ENCODE measurements around the gene BARX2. TPM values are rescaled to one million over a fixed set of nuclear protein-coding genes. Genes with fewer than 3 reads are reported as not detected.
A peak's percentile ranks its signal among the peaks of the same experiment; 100 is the strongest.

BARX2 gene
- total RNA-seq, 1 donor from 2014 or later = not detected

DNA sequence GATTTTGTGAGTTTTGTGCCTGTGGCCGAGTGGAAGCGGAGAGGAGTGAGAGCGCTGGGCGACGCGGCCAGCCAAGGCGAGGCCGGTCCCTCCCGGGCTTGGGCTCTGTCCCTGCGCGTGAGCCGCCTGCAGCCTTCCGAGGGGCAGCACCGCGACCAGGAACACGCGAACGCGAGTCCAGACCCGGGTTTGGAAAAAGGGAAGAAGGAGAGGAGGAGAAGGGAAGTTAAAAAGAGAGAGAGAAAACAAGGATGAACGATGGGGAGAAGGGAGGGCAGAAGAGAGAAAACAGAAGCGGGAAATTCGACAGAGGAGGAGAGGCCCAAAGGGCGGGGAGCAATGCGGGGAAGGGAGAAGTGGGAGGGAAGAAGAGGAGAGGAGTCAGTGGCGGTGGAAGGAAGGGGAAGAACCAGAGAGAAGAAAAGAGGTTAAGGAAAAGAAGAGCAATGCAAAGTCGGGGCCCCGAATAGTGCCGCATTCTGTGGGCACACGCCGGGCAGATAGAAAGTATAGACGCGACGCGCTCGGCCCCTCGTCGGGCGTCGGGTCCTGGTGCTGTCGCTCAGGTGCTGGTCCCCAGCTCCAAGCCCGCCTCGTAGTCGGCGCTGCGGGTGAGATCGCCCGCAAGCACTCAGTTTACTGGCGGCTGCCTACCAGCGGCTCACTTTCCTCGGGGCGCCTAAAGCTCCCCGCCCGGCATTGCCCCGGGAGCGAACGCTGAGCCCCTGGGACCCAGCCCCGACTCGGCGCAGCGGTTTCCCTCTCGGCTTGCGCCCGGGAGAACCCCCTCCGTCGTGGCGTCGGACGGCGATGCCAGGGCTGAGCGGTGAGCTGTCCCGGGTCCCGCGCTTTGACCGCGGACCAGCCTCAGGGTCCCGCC is 2.8 kb upstream of the BARX2 start:
- no peak for DNase-seq
- intact Hi-C loops (cut with micrococcal nuclease) = no loop called here

DNA sequence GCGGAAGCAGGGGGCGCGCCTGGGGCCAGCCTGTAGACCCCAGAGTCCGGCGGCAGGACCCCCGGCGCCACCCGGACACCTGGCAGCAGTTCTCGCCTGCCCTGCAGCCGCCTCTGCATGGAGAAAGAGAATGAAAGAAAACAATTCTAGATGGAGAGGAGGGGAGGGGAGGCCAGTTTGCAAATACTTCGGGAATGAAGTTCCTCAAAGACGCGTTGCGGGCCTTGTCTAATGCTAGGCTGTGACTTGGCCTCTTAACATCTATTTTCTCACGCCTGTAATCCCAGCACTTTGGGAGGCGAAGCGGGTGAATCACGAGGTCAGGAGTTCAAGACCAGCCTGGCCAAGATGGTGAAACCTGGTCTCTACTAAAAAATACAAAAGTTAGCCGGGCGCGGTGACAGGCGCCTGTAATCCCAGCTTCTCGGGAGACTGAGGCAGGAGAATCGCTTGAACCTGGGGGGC is 2.1 kb upstream of the BARX2 start:
- DNase-seq (no peak), ATAC-seq (no peak)
- intact Hi-C loops (cut with micrococcal nuclease) = no loop called here

More for the DNA sequence above, 2.8 kb upstream of the BARX2 start:
- no peak for ATAC-seq

DNA sequence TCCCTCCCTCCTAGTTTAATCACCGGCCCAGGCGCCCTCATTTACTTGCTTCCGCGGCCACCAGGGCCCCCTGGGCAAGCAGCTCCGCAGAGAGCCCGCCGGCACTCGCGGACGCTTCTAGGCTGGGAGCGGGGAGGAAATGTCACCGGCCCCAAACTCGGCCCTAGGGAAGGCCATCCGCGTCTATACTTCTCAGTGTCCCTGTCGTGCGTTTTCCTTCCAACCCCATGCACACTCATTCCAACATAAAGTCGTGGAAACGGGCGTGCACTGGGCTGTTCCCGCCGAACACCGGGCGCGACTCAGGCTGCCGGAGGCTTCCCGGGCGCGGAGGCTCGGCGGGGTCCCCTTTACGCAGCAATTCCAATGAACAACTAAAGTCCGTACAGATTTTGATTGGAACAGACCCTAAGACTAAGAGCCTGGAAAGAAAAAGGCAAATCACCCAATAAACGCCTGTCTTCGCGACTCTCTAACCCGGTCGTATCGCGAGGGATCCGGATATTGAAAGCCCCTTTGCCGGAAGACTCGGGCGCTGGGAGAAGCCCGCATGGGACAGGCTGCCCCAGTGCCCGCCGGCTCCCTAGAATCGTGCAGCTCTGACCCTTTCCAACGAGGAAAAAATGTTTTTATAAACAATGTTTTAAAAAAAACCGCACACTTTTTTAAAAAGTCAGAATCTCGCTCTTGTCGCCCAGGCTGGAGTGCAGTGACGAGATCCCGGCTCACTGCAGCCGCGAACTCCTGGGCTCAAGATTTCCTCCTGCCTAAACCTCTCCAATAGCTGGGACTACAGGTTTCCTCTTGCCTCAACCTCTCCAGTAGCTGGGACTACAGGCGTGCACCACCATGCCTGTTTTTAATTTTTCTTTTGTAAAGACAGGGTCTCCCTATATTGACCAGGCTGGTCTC is 1.3 kb upstream of the BARX2 start:
- ATAC-seq (no peak), DNase-seq (no peak)
- intact Hi-C loops (cut with micrococcal nuclease) = no loop called here

DNA sequence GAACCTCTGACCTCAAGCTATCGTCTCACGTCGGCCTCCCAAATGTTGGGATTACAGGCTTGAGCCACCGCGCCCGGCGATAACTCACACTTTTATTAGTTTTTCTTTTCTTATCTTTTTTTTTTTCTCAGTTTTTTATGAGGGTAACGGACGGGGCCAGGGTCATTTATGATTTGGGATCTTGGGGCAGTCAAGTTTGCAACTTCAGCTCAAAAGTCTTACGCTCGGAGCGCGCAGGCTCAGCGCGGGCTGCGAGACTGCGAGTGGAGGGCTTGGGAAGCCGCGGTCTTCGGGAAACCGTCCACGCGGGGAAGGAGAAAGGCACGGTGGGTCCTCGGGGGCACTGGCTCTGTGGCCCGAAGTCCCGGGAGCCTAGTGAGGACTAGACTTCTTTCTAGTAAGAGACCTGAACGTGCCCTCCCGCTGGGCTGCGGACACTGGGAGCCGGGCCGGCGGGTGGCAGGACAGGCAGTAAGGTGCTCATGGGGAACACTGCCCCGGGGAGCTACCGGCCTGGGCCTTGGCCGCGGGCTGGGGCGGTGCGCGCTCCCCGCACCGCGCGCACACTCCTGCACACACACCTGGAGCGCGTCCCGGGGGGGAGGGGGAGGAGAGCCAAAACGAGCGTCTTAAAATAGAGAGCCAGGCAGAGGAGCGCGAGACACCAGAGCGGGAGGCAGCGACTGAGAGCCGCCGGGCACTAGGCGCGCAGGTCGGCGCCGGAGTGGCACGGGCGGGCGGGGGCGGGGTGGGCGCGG is 476 bp upstream of the BARX2 start:
- DNase-seq (peak; percentile 30), ATAC-seq (peak; percentile 35)
- intact Hi-C loops (cut with micrococcal nuclease) = no loop called here

DNA sequence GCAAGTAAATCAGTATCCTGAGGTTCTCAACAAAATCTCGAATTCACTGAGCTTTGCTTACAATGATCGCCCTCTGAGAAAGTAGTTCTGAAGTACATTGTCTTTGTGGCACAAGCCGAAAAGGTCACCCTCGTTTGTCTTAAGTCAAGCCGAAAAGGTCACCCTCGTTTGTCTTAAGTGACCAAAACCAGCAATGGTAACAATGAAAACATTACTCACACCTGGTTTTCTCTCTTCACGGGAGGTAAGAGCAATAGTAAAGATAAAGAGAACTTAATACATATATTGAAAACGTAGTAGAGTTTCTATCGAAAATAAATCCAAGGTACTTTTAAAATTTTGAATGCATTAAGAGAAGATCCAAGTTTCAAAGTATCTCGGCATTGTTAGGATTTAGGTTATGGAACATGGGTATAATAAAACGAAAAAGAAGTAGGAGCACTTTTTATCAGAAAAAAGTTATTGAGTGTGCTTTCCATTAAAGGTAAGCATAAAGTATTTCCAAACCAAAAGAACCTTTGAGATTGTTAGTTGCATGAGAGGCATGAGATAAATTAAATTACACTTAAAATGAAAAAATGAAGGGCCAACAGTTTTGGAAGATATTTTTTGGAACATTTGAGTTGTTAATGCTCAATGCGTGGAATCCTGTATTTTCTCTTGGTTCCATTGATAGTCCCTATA is 1.2 kb downstream of the BARX2 start:
- ATAC-seq = no peak
- intact Hi-C loops (cut with micrococcal nuclease) = no loop called here
- no peak for DNase-seq

DNA sequence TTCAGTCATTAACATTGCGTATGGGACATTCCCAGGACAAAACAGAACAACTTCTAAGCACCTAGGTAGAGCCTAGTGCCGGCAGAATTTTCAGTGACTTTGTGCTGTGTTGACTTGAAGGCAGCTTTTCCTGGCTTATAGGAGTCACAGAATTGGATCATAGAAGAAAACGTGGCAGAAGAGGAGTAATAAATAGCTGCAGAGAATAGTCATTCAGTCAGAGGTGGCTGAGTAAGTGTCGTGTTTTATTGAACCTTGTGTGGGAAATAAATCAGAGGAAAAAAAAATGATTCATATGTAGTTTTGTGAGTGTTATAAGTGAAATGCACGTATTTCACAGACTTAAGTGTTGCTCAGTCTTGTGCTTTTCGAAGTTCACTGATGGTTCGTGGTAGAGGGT is 2.1 kb downstream of the BARX2 start:
- DNase-seq (no peak), ATAC-seq (no peak)
- intact Hi-C loops (cut with micrococcal nuclease) = no loop called here

DNA sequence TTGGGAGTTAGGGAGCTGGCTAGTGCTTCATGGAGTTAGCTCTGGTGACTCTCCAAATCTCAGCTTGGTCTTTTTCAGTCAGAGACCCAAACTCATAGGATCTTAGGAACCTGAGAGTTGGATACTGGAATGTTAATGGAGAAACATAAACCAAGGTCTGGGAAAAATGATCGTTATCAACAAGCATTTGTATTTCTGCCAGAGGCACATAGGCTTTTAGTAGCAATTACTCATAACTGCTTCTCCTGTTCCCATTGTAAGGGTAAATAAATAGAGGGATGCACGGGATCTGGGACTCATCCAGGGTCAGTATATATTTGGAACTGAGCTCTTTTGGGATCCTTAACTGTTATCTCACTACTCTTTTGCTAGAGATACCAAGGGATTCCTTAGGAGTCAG is 4.8 kb downstream of the BARX2 start:
- intact Hi-C loops (cut with micrococcal nuclease) = no loop called here
- ATAC-seq (no peak), DNase-seq (no peak)

DNA sequence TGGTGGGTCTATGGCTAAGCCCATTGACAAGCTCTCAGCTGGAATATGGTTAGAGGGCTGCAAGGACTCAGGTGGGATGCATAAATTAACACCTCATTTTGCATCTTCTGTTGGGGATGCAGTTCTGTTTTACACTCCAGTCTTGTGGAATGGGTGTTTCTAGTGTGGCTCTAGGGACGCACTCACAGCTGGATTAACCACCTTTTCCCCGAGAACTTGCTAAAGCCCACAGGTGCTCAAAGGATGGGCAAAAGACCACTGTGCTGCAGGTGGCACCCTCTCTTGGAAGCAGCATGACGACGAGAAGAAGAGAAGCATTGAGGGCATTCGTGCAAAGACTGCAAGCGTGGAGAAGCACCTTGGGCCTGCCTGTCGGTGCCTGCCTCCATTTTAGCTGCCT is 6.9 kb downstream of the BARX2 start:
- intact Hi-C loops (cut with micrococcal nuclease) = no loop called here
- no peak for DNase-seq
- ATAC-seq = no peak

DNA sequence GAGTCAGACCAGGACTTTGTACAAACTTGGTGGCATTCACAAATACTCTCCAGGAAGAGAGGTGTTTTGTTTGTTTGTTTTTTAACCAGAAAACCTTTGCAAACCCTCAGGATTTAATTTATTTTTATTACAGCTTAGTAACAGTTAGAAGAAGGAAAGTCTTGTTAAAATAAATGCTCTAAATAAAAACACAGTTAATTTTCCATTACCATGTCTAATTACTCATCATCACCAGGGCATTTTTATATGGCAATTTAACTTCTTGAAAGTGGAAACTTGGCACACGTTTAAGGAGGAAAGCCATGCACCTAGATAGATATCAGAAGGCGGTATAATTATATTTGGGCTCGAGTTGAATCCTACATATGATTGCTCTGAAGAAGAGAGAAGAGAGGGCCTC is 7.4 kb downstream of the BARX2 start:
- no peak for ATAC-seq
- intact Hi-C loops (cut with micrococcal nuclease) = no loop called here
- no peak for DNase-seq

DNA sequence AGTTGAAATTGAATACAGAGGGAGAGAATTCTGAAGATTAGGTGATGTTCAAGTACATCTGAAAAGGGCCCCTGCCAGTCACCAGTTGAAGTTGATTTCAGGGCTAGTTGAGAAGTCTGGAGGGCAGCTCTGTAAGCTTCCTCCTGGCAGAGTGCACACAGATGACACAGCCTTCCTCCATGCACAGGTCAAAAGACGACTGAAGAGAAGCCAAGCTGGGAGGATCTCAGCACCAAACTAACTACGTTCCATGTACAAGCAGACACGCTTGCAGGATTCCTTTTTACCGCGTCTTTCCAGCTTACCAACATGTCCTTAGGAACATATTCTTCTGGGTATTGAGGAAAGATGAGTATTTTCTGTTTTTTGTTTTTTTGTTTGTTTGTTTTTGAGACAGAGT is 7.9 kb downstream of the BARX2 start:
- intact Hi-C loops (cut with micrococcal nuclease) = no loop called here
- ATAC-seq (no peak), DNase-seq (no peak)

DNA sequence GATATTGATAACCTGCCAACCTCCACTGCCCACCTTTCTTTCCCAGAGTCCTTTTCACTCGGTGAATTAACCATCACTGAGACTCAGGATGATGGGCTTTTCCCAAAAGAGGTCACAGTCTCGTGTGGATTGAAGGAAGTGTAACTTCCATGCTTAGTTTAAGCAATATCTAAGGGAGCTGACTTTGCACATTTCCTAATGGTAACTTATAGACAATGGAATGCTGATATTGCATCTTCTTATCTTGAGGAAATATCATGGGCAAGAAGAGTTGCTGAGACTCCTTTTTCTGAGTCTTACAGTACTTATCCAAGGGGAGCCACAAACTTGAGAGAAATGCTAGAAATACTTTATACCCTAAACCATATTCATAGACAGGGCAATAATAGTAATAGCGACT is 8.8 kb downstream of the BARX2 start:
- ATAC-seq = no peak
- intact Hi-C loops (cut with micrococcal nuclease) = no loop called here
- no peak for DNase-seq

DNA sequence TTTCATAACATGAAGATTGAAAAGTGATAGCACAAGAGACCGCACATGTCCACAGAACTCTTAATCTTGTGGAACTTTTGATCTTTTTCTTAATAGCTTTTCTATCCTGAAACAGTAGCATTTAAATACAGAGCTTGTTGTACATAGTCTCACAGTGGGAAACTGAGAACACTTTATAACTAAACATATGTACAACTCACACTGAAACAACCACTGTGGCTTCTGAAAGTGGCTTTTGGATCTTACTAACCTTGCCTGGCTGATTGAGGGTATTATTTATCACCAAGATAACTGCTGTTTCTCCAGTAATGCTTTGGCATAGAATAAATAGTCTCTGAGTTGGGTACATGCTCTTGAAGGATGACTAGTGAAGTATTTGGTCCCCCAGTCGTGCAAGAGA is 10.2 kb downstream of the BARX2 start:
- intact Hi-C loops (cut with micrococcal nuclease) = no loop called here
- ATAC-seq (no peak), DNase-seq (no peak)

DNA sequence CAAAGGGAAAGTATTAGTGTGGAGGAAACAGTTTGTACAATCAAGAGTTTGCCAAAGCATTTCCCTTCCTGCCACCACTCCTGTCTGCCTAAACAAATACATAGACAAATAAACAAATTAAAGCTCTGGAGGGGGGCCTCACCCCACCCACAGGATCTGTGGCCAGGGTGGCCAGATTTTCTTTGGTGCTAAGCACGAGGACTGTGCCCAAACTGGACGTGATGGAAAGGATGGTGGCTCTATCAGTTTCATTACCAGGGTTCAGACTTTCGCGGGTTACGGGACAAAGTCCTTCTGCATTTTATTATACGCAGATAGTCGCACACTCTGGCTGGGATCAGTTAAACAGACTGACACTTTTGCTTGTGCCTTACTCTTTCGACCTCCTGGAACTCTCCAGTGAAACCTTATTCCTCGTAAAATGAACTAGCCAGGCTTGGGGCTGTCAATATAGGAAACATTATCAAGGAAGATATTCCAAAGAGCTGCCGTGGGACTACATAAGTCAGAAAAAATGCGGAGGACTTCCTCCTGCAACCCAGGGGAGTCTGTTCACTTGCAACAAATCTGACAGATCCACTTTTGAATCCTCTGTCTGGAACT is 11.2 kb downstream of the BARX2 start:
- intact Hi-C loops (cut with micrococcal nuclease) = no loop called here
- no peak for ATAC-seq

DNA sequence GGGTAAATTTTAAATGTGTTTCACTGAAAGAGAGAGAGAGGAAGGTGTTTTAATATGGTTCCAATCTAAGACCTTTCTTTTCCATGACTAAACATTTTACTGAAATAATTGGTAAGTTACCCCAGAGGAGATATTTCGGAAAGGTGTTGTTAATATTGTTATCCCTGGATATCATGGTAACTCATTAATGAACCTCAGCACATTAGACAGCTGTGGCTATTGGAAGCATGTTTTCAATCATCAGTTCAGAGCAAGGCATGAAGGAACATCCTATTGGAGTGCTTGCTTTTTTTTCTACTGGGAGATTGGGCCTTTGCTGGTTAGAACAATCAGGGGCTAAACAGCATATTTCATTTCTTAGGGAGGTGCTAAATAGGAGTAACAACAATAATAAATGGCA is 11.8 kb downstream of the BARX2 start:
- ATAC-seq (no peak), DNase-seq (no peak)
- intact Hi-C loops (cut with micrococcal nuclease) = no loop called here

More for the DNA sequence above, 11.2 kb downstream of the BARX2 start:
- no peak for DNase-seq

DNA sequence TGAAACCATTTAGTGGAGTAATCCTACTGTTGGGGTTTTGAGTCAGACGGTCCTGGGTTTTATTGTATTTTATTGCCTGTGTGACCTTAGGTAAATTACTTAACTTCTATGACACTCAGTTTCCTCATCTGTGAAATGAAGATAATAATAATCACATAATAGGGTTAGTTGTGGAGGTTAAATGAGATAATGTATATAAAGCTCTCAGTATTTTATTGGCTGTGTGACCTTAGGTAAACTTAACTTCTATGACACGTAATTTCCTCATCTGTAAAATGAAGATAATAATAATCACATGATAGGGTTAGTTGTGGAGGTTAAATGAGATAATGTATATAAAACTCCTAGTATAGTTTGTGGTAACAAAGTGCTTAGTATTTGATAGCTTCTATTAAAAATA is 13.2 kb downstream of the BARX2 start:
- DNase-seq = no peak
- intact Hi-C loops (cut with micrococcal nuclease) = no loop called here
- no peak for ATAC-seq

DNA sequence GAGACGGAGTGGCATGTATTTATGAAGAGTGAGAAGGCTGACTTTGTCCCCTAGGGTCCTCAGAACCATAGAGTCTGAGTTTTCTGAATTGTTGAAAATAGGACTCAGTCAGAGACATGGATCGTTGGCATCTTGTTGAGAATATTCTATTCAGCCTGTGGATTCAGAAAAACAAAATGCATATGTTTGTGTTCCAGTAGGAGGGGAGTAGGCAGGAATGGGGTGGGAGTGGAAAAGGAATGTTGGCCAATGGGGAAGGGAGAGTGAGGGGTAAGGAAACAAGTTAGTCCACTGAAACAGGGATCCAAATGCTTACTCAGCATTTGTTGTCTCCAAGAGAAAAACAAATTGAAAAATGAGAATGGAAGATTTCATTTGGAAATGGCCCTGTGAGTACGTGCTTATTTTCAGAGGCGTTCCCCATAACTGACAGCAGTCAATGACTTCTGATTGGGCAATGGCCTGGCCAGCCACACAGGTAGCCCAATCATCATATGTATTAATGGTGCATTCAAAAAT is 14.7 kb downstream of the BARX2 start:
- intact Hi-C loops (cut with micrococcal nuclease) = no loop called here
- ATAC-seq = no peak

DNA sequence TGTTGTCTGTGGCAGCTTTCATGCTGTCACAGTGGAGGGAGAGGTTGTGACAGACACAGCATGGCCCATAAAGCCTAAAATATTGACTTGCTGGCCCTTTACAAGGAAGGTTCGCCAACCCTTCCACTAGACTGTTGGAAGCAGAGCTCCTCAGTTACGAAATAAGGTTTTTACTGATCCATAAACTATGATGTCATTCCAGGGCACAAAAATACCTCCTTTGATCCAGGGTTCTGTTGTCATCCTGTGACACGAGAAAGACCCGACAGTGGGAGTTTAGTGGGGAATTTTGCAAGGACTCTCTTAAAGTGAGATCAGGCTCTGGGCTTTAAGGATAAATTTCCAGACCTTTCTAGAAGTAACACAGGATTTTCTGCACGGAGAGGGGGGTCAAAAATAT is 15.7 kb downstream of the BARX2 start:
- intact Hi-C loops (cut with micrococcal nuclease) = no loop called here
- DNase-seq = no peak
- no peak for ATAC-seq

More for the DNA sequence above, 14.7 kb downstream of the BARX2 start:
- DNase-seq = no peak

DNA sequence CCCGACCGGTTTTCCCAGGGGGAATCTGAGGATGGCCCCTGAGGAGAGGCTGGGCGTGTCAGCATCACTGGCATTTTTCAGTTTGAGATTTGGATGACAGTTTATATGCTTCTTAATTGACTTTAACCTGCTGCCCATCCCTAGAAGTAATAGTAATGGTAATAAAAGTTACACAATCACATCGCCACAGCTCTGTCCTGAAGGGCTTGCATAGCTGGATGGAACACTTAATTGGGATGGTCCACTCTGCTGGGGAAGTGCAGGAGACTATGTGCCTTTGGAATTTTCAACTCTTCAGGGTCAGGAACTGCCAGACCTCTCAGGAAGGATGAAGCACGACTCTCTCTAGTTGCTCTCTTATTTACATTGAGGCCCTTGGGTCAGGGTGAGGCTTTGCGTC is 16.2 kb downstream of the BARX2 start:
- ATAC-seq (no peak), DNase-seq (no peak)
- intact Hi-C loops (cut with micrococcal nuclease) = no loop called here
